Urinary bladder (tissue), 4 donors: Measurements from ENCODE around the gene IGSF1. TPM values are rescaled to one million over a fixed set of nuclear protein-coding genes. Genes with fewer than 3 reads are reported as not detected.
A peak's percentile ranks its signal among the peaks of the same experiment; 100 is the strongest.

ENCODE experiments used
- DNase-seq: peaks from one replicate; pipeline ENCODE4 v3.0.0-alpha.2; 2015; ENCODE audit errors: extremely low spot score
- H3K27ac ChIP-seq: one replicate; pipeline ENCODE4 v1.5.1; 2013; ENCODE audit warnings: low read depth, mild to moderate bottlenecking, moderate library complexity
- H3K36me3 ChIP-seq: one replicate; pipeline ENCODE4 v1.6.1; 2013; ENCODE audit warnings: mild to moderate bottlenecking, moderate library complexity; ENCODE audit not compliant: insufficient read depth
- H3K4me1 ChIP-seq: one replicate; pipeline ENCODE4 v1.6.1; 2013; ENCODE audit warnings: mild to moderate bottlenecking, moderate library complexity; ENCODE audit not compliant: insufficient read depth
- H3K4me3 ChIP-seq: one replicate; pipeline ENCODE4 v1.5.1; 2013; ENCODE audit warnings: low read depth, low read length
- WGBS: extraction: QIAGEN DNeasy Blood & Tissue Kit; methylation state at CpG from one replicate; pipeline ENCODE4 v1.1.7; 2013; 5-methylcytosine and 5-hydroxymethylcytosine counted together
- polyA plus RNA-seq: library from polyadenylated mRNA; stranded (reverse); fragments of 200-250 nt; gene quantifications from one replicate; pipeline ENCODE4 v1.2.3, GENCODE V29; 2013
- total RNA-seq: library from RNA; depleted of rRNA; stranded (reverse); fragments of >200 nt; gene quantifications from one replicate; pipeline ENCODE4 v1.2.3, GENCODE V29; 2014
- donor health status: healthy with polysubstance abuse.
- donor health status: healthy.

IGSF1 gene, protein sequence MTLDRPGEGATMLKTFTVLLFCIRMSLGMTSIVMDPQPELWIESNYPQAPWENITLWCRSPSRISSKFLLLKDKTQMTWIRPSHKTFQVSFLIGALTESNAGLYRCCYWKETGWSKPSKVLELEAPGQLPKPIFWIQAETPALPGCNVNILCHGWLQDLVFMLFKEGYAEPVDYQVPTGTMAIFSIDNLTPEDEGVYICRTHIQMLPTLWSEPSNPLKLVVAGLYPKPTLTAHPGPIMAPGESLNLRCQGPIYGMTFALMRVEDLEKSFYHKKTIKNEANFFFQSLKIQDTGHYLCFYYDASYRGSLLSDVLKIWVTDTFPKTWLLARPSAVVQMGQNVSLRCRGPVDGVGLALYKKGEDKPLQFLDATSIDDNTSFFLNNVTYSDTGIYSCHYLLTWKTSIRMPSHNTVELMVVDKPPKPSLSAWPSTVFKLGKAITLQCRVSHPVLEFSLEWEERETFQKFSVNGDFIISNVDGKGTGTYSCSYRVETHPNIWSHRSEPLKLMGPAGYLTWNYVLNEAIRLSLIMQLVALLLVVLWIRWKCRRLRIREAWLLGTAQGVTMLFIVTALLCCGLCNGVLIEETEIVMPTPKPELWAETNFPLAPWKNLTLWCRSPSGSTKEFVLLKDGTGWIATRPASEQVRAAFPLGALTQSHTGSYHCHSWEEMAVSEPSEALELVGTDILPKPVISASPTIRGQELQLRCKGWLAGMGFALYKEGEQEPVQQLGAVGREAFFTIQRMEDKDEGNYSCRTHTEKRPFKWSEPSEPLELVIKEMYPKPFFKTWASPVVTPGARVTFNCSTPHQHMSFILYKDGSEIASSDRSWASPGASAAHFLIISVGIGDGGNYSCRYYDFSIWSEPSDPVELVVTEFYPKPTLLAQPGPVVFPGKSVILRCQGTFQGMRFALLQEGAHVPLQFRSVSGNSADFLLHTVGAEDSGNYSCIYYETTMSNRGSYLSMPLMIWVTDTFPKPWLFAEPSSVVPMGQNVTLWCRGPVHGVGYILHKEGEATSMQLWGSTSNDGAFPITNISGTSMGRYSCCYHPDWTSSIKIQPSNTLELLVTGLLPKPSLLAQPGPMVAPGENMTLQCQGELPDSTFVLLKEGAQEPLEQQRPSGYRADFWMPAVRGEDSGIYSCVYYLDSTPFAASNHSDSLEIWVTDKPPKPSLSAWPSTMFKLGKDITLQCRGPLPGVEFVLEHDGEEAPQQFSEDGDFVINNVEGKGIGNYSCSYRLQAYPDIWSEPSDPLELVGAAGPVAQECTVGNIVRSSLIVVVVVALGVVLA (N-terminal part only)
- total RNA-seq (0.63 TPM), polyA plus RNA-seq (0.24 TPM)

- under 1% methylated on average over 32 of the region's 32 CpGs for WGBS
- Histone ChIP-seq H3K27ac (no peak within 1 kb of the TSS), H3K36me3 (no peaks in the 10 kb centered on the region), H3K4me3 (no peak within 1 kb of the TSS), H3K4me1 (no peaks in the 10 kb centered on the region)
- DNase-seq: peak; percentile 4
Observed at GRCh38 chrX:131288738-131289511, at the start of gene IGSF1. IGSF1 (minus strand) TSS chrX:131289306; CDS start chrX:131286674, 2,632 bp downstream.

- no peak overlapping the region for H3K4me3 ChIP-seq
- H3K4me1 ChIP-seq: no peaks in the 10 kb centered on the region
- no peak for DNase-seq
- no peaks in the 10 kb centered on the region for H3K36me3 ChIP-seq
- 84% methylated on average over 3 of the region's 3 CpGs for WGBS
- no peak overlapping the region for H3K27ac ChIP-seq
Observed at GRCh38 chrX:131332331-131332730, 43.2 kb upstream of the IGSF1 start.

DNA sequence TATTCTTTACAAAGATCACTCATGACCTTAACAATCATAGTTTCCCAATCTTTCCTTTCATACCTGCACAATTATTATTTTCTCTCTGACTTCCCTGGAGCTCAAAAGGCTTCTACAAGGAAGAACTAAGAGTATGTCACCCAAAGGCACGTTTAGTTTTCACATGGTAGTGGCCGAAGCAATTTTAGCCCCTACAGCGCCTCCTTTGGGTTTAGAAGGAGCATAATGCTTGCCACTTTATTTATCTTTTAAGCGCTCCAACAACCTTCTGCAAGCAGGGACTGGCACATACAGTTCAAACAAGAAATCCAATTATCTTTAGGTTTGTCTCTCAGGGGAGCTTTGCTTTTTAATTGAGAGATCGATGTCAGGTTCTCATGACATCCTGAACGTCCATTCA lies 42.0 kb upstream of the IGSF1 start:
- Histone ChIP-seq H3K4me1 (no peaks in the 10 kb centered on the region), H3K4me3 (no peak overlapping the region), H3K36me3 (no peaks in the 10 kb centered on the region), H3K27ac (no peak overlapping the region)
- WGBS: 58% methylated on average over 6 of the region's 6 CpGs
- DNase-seq: no peak

GRCh38 chrX:131330735-131331134 lies 41.6 kb upstream of the IGSF1 start:
- no peaks in the 10 kb centered on the region for H3K4me1 ChIP-seq
- H3K27ac ChIP-seq: no peak overlapping the region
- no peaks in the 10 kb centered on the region for H3K36me3 ChIP-seq
- 72% methylated on average over 3 of the region's 3 CpGs for WGBS
- no peak for DNase-seq
- H3K4me3 ChIP-seq: no peak overlapping the region

- no peaks in the 10 kb centered on the region for H3K36me3 ChIP-seq
- no peak for DNase-seq
- H3K4me3 ChIP-seq: no peak overlapping the region
- 62% methylated on average over 3 of the region's 3 CpGs for WGBS
- no peaks in the 10 kb centered on the region for H3K4me1 ChIP-seq
- no peak overlapping the region for H3K27ac ChIP-seq
Observed at GRCh38 chrX:131322651-131323050, 33.5 kb upstream of the IGSF1 start.

- no peak for DNase-seq
- WGBS: 84% methylated on average over 4 of the region's 4 CpGs
- H3K4me3 ChIP-seq: no peak overlapping the region
Observed at GRCh38 chrX:131317326-131317725, 28.2 kb upstream of the IGSF1 start.

DNA sequence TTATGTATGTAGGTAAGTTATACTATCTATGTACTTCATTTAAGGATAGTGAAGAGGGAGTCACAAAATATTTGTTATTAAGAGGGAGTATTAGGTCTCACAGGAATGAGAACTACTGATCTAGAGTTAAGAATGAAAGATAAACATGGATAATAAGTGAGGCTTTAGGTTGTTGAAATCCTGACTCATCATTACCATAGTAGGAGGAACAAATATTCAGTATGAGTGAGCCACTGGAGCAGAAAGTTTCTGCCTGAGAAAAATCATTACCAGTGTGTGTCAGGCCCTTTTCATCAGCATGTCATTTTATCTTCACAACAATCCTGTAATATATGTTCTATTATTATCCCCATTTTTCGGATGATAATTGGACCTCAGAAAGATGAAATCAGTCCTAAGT lies 27.2 kb upstream of the IGSF1 start:
- no peak overlapping the region for H3K4me3 ChIP-seq
- no peak overlapping the region for H3K27ac ChIP-seq
- DNase-seq: no peak
- WGBS: 69% methylated on average over 1 of the region's 1 CpG
- H3K4me1 ChIP-seq: no peaks in the 10 kb centered on the region
- no peaks in the 10 kb centered on the region for H3K36me3 ChIP-seq

More at GRCh38 chrX:131317326-131317725, 28.2 kb upstream of the IGSF1 start:
- Histone ChIP-seq H3K36me3 (no peaks in the 10 kb centered on the region), H3K4me1 (no peaks in the 10 kb centered on the region), H3K27ac (no peak overlapping the region)

DNA sequence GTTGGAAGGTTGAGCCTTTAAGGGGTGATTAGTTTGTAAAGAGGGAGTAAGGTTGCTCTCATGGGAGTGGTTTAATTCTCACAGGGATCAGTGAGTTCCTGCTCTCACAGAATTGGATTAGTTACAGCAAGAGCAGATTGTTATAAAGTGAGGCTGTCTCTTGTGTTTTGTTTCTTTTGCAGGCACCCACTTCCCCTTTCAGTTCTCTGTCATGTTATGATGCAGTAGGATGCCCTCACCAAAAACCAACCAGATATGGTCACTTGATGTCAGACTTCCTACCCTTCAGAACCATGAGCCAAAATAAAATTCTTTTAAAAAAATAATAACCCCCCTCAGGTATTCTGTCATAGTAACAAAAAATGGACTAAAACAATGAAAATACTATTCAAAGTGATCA lies 19.9 kb upstream of the IGSF1 start:
- DNase-seq: no peak
- H3K27ac ChIP-seq: no peak overlapping the region
- H3K4me1 ChIP-seq: no peaks in the 10 kb centered on the region
- H3K36me3 ChIP-seq: no peaks in the 10 kb centered on the region
- H3K4me3 ChIP-seq: no peak overlapping the region

GRCh38 chrX:131306601-131307000 lies 17.5 kb upstream of the IGSF1 start:
- no peak overlapping the region for H3K27ac ChIP-seq
- WGBS: 28% methylated on average over 1 of the region's 1 CpG

GRCh38 chrX:131305926-131306325 lies 16.8 kb upstream of the IGSF1 start:
- no peak for DNase-seq
- 28% methylated on average over 2 of the region's 2 CpGs for WGBS
- no peaks in the 10 kb centered on the region for H3K36me3 ChIP-seq
- no peak overlapping the region for H3K4me3 ChIP-seq
- no peaks in the 10 kb centered on the region for H3K4me1 ChIP-seq
- H3K27ac ChIP-seq: no peak overlapping the region

More at GRCh38 chrX:131306601-131307000, 17.5 kb upstream of the IGSF1 start:
- DNase-seq: no peak
- no peaks in the 10 kb centered on the region for H3K36me3 ChIP-seq
- no peaks in the 10 kb centered on the region for H3K4me1 ChIP-seq
- H3K4me3 ChIP-seq: no peak overlapping the region

DNA sequence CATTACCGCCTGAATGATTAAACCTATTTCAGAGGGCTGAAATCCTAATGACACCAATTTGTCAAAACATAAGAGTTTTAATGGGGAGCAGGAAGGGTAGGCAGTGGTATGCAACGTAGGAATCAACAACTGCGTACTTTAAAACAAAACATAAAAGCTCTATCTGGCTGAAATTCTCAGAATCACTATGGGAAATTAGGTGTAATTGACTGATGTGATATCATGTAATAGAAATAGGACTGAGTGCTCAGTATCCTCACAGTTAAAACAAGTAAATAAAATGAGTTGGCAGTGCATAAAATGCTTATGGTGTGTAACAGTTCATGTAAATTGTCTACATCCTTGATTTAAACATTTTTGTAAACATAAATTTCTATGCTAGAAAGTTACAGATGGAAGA lies 13.6 kb upstream of the IGSF1 start:
- WGBS: 68% methylated on average over 3 of the region's 3 CpGs

DNA sequence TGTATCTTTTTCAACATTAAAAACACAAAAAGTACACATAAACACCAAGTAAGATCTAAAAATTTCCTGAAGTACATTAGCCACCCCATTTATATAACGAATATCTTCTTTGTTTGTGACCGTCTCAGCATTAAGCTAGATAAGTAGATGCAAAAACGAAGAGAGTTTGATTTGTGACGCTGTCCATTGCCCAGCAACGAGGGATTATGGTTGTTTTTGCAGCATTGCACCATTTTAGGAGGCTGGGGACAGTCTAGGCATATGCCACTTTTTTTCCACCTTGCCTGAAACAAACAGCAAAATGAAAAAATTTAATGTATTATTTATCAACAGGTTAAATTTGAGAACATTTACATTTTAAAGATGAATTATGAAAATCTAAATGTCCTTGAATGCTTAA lies 12.0 kb upstream of the IGSF1 start:
- Histone ChIP-seq H3K4me1 (no peaks in the 10 kb centered on the region), H3K4me3 (no peak overlapping the region), H3K27ac (no peak overlapping the region), H3K36me3 (no peaks in the 10 kb centered on the region)
- DNase-seq: no peak
- WGBS: 47% methylated on average over 5 of the region's 5 CpGs

More for the DNA sequence above, 13.6 kb upstream of the IGSF1 start:
- DNase-seq: no peak
- Histone ChIP-seq H3K27ac (no peak overlapping the region), H3K4me3 (no peak overlapping the region), H3K4me1 (no peaks in the 10 kb centered on the region), H3K36me3 (no peaks in the 10 kb centered on the region)

- Histone ChIP-seq H3K27ac (no peak overlapping the region), H3K36me3 (no peaks in the 10 kb centered on the region), H3K4me3 (no peak overlapping the region), H3K4me1 (no peaks in the 10 kb centered on the region)
- DNase-seq: no peak
- WGBS: 71% methylated on average over 3 of the region's 3 CpGs
Observed at GRCh38 chrX:131298846-131299245, 9.7 kb upstream of the IGSF1 start.
